ENCODE results near the gene H6PD.

Gene H6PD

GRCh38 chr1:9302745-9303524 is 68.4 kb downstream of the H6PD start:
- Histone ChIP-seq H3K4me3 (ENCODE audit: insufficient read depth, low read length, poor library complexity, severe bottlenecking) (no peak overlapping the region), H3K9ac (ENCODE audit: low read length) (no peak overlapping the region), H3K9me2 (replicated peaks; ENCODE audit: insufficient read depth, low read length) (no peaks in the 10 kb centered on the region), H2AFZ (ENCODE audit: low read depth, low read length, severe bottlenecking) (no peak overlapping the region), H3K4me2 (ENCODE audit: low read depth, low read length, poor library complexity, severe bottlenecking) (no peak overlapping the region), H4K20me1 (ENCODE audit: low read depth, low read length) (no peaks in the 10 kb centered on the region), H3K79me2 (ENCODE audit: insufficient read depth, low read length) (no peaks in the 10 kb centered on the region), H3K9me3 (ENCODE audit: insufficient read depth, low read length) (no peaks in the 10 kb centered on the region), H3K27me3 (ENCODE audit: low read length) (no peaks in the 10 kb centered on the region), H3K36me3 (ENCODE audit: low read length) (no peaks in the 10 kb centered on the region), H3K27ac (ENCODE audit: low read depth, low read length) (no peak overlapping the region), H3F3A (ENCODE audit: insufficient read depth) (no peaks in the 10 kb centered on the region)
- no peak for TF ChIP-seq CTCF (IDR thresholded peaks at IDR 0.05; ENCODE audit: insufficient read depth, low read length, poor library complexity, severe bottlenecking)
- TF ChIP-seq EZH2phosphoT487 (conservative IDR thresholded peaks at IDR 0.05; ENCODE audit: low read length), result no peak

- no peak overlapping the region for H3K27ac ChIP-seq (ENCODE audit: low read depth, low read length)
- H3K4me2 ChIP-seq (ENCODE audit: low read depth, low read length, poor library complexity, severe bottlenecking), result no peak overlapping the region
- no peaks in the 10 kb centered on the region for H4K20me1 ChIP-seq (ENCODE audit: low read depth, low read length)
Measured at GRCh38 chr1:9303916-9304315, 69.3 kb downstream of the H6PD start.

GRCh38 chr1:9305216-9305615 is 70.6 kb downstream of the H6PD start:
- Histone ChIP-seq H3K9me3 (ENCODE audit: insufficient read depth, low read length) (no peaks in the 10 kb centered on the region), H3K79me2 (ENCODE audit: insufficient read depth, low read length) (no peaks in the 10 kb centered on the region), H4K20me1 (ENCODE audit: low read depth, low read length) (no peaks in the 10 kb centered on the region), H3K9me2 (replicated peaks; ENCODE audit: insufficient read depth, low read length) (no peaks in the 10 kb centered on the region), H3K27ac (ENCODE audit: low read depth, low read length) (no peak overlapping the region), H3K9ac (ENCODE audit: low read length) (no peak overlapping the region), H3K36me3 (ENCODE audit: low read length) (no peaks in the 10 kb centered on the region), H3K4me2 (ENCODE audit: low read depth, low read length, poor library complexity, severe bottlenecking) (no peak overlapping the region), H3K27me3 (ENCODE audit: low read length) (no peaks in the 10 kb centered on the region), H3K4me3 (ENCODE audit: insufficient read depth, low read length, poor library complexity, severe bottlenecking) (no peak overlapping the region), H2AFZ (ENCODE audit: low read depth, low read length, severe bottlenecking) (no peak overlapping the region), H3F3A (ENCODE audit: insufficient read depth) (no peaks in the 10 kb centered on the region)
- TF ChIP-seq EZH2phosphoT487 (conservative IDR thresholded peaks at IDR 0.05; ENCODE audit: low read length) (no peak), CTCF (IDR thresholded peaks at IDR 0.05; ENCODE audit: insufficient read depth, low read length, poor library complexity, severe bottlenecking) (no peak)

More at GRCh38 chr1:9303916-9304315, 69.3 kb downstream of the H6PD start:
- Histone ChIP-seq H3F3A (ENCODE audit: insufficient read depth) (no peaks in the 10 kb centered on the region), H3K79me2 (ENCODE audit: insufficient read depth, low read length) (no peaks in the 10 kb centered on the region), H3K4me3 (ENCODE audit: insufficient read depth, low read length, poor library complexity, severe bottlenecking) (no peak overlapping the region), H3K9ac (ENCODE audit: low read length) (no peak overlapping the region), H3K9me3 (ENCODE audit: insufficient read depth, low read length) (no peaks in the 10 kb centered on the region), H3K9me2 (replicated peaks; ENCODE audit: insufficient read depth, low read length) (no peaks in the 10 kb centered on the region), H3K36me3 (ENCODE audit: low read length) (no peaks in the 10 kb centered on the region), H2AFZ (ENCODE audit: low read depth, low read length, severe bottlenecking) (no peak overlapping the region), H3K27me3 (ENCODE audit: low read length) (no peaks in the 10 kb centered on the region)
- no peak for TF ChIP-seq CTCF (IDR thresholded peaks at IDR 0.05; ENCODE audit: insufficient read depth, low read length, poor library complexity, severe bottlenecking)
- no peak for TF ChIP-seq EZH2phosphoT487 (conservative IDR thresholded peaks at IDR 0.05; ENCODE audit: low read length)
